Gastroesophageal sphincter (tissue), 3 donors: Measurements from ENCODE around the gene FBXO48.

ENCODE experiments used
- EP300 ChIP-seq: sonication (generic); formaldehyde crosslinking; IDR thresholded peaks from one replicate; pipeline ENCODE4 v1.6.1; 2017; ENCODE audit warnings: antibody characterized with exemption, mild to moderate bottlenecking
- POLR2A ChIP-seq, 2 donors: fragments of 450-650 bp; IDR thresholded peaks; one replicate each; pipeline ENCODE4 v1.6.1; 2017; ENCODE audit warnings: antibody characterized with exemption in 2 of 2, mild to moderate bottlenecking in 2 of 2, moderate library complexity in 1 of 2
- POLR2AphosphoS5 ChIP-seq: sonication (generic); formaldehyde crosslinking; IDR thresholded peaks from one replicate; pipeline ENCODE4 v1.6.1; 2017; ENCODE audit warnings: antibody characterized with exemption
- TF ChIP-seq, protein P1 (sequence below), 4 experiments: fragments of 200-600 bp in 2 of 4; fragments of 450-650 bp in 2 of 4; sonication (generic) in 1 of 4; IDR thresholded peaks; one replicate each; pipeline ENCODE4 v1.5.1; 2017 to 2019; ENCODE audit warnings: antibody characterized with exemption in 4 of 4, mild to moderate bottlenecking in 2 of 4, moderate library complexity in 2 of 4

DNA sequence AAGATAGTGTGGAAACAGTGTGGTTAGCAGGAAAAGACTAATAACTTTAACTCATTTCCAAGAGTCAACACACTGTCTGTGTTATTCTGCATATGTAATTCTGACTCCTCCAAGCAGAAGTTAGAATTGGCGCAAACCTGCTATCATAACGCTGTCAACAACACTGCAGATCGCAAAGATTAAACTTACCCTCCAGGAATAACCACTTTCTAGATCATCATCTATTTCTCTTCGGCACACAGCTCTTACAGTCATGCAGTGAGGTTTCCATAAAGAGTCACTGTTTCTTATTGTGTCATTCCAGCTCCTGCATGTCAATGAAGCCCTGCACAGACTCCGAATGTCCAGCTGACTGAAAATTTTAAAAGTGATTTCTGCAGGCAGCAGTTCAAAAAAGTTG, 2.4 kb downstream of the FBXO48 start:
- TF ChIP-seq, protein P1, sequence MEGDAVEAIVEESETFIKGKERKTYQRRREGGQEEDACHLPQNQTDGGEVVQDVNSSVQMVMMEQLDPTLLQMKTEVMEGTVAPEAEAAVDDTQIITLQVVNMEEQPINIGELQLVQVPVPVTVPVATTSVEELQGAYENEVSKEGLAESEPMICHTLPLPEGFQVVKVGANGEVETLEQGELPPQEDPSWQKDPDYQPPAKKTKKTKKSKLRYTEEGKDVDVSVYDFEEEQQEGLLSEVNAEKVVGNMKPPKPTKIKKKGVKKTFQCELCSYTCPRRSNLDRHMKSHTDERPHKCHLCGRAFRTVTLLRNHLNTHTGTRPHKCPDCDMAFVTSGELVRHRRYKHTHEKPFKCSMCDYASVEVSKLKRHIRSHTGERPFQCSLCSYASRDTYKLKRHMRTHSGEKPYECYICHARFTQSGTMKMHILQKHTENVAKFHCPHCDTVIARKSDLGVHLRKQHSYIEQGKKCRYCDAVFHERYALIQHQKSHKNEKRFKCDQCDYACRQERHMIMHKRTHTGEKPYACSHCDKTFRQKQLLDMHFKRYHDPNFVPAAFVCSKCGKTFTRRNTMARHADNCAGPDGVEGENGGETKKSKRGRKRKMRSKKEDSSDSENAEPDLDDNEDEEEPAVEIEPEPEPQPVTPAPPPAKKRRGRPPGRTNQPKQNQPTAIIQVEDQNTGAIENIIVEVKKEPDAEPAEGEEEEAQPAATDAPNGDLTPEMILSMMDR (IDR thresholded peaks at IDR 0.05), result no peak
- no peak for TF ChIP-seq POLR2AphosphoS5
- TF ChIP-seq POLR2A (IDR thresholded peaks at IDR 0.05), result no peak
- no peak for TF ChIP-seq EP300
